Effector memory CD4-positive, alpha-beta T cell (primary cell): Measurements from ENCODE around the gene THADA.
"Not testable (repeated sequence)": the region's sequence is repeated elsewhere in the genome, so short reads cannot be mapped to it uniquely, and the experiment has no call there.

Experiments used
- DNase-seq, 3 donors: peaks; one replicate each; pipeline ENCODE4 v3.0.0-alpha.2; 2020
- H3K27ac ChIP-seq: 2 replicates; pipeline ENCODE4 v1.7.0; 2013; ENCODE audit warnings: mild to moderate bottlenecking, low read length, moderate library complexity; ENCODE audit not compliant: insufficient read depth, poor library complexity, severe bottlenecking
- H3K27me3 ChIP-seq: replicated peaks from 2 replicates; pipeline ENCODE4 v1.7.0; 2013; ENCODE audit warnings: mild to moderate bottlenecking, low read length; ENCODE audit not compliant: insufficient read depth, control insufficient read depth, poor library complexity, severe bottlenecking
- H3K36me3 ChIP-seq: 2 replicates; pipeline ENCODE4 v1.7.0; 2013; ENCODE audit warnings: mild to moderate bottlenecking, low read length, moderate library complexity; ENCODE audit not compliant: control insufficient read depth, insufficient read depth
- H3K4me1 ChIP-seq: 2 replicates; pipeline ENCODE4 v1.7.0; 2013; ENCODE audit warnings: low read length, mild to moderate bottlenecking; ENCODE audit not compliant: control insufficient read depth, insufficient read depth, poor library complexity, severe bottlenecking
- H3K4me3 ChIP-seq: 2 replicates; pipeline ENCODE4 v1.7.0; 2013; ENCODE audit warnings: low read length, low read depth, mild to moderate bottlenecking; ENCODE audit not compliant: insufficient read depth, poor library complexity, severe bottlenecking
- H3K9me3 ChIP-seq: 2 replicates; pipeline ENCODE4 v1.7.0; 2013; ENCODE audit warnings: mild to moderate bottlenecking, low read length, moderate library complexity; ENCODE audit not compliant: control insufficient read depth

Gene THADA

DNA sequence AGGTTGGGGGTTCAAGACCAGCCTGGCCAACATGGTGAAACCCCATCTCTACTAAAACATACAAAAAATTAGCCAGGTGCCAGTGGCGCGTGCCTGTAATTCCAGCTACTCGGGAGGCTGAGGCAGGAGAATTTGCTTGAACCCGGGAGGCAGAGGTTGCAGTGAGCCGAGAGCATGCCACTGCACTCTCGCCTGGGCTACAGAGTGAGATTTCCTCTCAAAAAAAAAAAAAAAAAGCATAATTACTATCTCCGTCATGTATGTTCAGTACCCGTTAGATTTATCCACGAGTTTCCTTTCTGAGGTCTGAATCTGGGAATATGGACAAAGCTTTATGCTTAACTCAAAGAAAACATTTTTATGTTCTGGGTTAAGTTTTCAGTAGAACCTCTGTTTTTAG lies 209.2 kb downstream of the THADA start:
- H3K9me3 ChIP-seq, H3K4me3 ChIP-seq, H3K27ac ChIP-seq, H3K4me1 ChIP-seq, DNase-seq, H3K27me3 ChIP-seq, H3K36me3 ChIP-seq: not testable (repeated sequence)

DNA sequence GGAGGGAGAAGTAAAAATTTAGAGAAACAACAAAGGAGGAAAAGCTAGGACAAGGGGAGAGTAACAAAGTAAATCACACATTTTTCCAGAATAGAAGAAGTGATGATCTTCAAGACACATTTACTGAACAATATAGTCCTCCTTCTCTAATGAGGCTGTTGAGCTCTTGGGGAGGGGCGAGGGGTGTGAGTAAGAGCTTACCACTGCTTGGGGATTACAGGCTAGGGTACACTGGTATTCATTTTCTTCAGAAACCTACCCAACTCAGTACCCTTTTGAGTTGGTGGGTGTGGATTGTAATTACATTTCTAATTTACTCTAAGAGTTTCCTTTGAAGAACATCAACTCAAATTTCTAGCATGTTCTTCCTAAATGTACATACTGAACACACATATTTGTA lies 211.7 kb downstream of the THADA start:
- H3K9me3 ChIP-seq: no peaks in the 10 kb centered on the region
- H3K36me3 ChIP-seq: no peaks in the 10 kb centered on the region
- no peak overlapping the region for H3K27ac ChIP-seq
- no peaks in the 10 kb centered on the region for H3K4me1 ChIP-seq
- H3K4me3 ChIP-seq: no peak overlapping the region
- no peaks in the 10 kb centered on the region for H3K27me3 ChIP-seq
- DNase-seq: no peak

DNA sequence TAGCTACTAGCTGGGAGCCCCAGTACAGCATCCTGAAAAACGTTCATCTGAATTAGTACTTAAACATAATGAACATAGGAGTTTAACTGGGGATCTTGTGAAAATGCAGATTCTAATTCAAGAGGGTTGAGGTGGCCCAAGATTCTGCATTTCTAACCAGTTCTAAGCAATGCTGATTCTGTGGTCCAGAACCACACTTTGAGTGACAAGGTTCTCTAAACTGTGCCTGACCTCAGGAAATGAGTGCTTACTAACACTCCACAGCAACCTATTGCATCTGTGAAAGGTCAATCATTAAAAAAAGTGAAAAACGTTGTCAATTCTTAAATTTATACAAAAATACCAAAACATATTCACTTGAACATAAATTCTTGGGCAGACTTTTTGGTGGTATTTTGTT lies 212.3 kb downstream of the THADA start:
- H3K4me1 ChIP-seq: no peaks in the 10 kb centered on the region
- no peak overlapping the region for H3K27ac ChIP-seq
- H3K27me3 ChIP-seq: no peaks in the 10 kb centered on the region
- H3K9me3 ChIP-seq: no peaks in the 10 kb centered on the region
- no peak overlapping the region for H3K4me3 ChIP-seq
- H3K36me3 ChIP-seq: no peaks in the 10 kb centered on the region
- no peak for DNase-seq

DNA sequence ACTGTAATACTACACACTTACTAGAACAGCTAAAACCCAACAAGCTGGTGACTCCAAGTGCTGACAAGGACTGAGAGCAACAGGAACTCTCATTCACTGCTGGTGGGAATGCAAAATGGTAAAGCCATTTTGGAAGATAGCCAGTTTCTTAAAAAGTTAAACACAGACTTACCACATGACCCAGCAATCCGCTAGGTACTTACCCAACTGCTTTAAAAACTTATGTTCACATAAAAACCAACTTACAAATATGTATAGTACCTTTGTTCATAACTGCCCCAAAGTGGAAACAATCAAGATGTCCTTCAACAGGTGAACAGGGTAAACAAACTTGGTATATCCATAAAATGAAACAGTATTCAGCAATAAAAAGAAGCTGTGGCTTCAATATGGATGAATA lies 216.3 kb downstream of the THADA start:
- DNase-seq: no peak
- Histone ChIP-seq H3K27me3 (no peaks in the 10 kb centered on the region), H3K4me3 (no peak overlapping the region), H3K4me1 (no peaks in the 10 kb centered on the region), H3K9me3 (no peaks in the 10 kb centered on the region), H3K36me3 (no peaks in the 10 kb centered on the region), H3K27ac (no peak overlapping the region)

DNA sequence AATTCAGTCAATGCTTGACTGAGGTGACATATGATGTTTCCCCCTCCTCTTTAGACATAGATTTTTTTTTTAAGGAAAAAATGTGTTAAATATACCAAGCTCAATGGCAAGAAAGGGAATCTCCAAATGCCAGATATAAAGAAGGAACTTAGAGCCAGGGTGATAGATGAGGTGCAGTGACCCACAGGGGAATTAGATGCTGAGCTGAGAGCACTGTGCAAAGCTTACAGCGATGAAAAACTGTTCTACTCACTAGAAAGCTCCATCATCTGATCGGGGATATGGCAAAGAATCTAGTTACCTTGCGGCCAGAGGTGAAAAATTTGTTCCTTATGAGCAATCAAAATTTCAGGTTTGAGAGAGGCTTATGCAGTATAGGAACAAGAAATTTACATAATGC lies 218.5 kb downstream of the THADA start:
- Histone ChIP-seq H3K4me3 (no peak overlapping the region), H3K9me3 (no peaks in the 10 kb centered on the region), H3K4me1 (no peaks in the 10 kb centered on the region), H3K27ac (no peak overlapping the region), H3K27me3 (no peaks in the 10 kb centered on the region), H3K36me3 (no peaks in the 10 kb centered on the region)
- no peak for DNase-seq

DNA sequence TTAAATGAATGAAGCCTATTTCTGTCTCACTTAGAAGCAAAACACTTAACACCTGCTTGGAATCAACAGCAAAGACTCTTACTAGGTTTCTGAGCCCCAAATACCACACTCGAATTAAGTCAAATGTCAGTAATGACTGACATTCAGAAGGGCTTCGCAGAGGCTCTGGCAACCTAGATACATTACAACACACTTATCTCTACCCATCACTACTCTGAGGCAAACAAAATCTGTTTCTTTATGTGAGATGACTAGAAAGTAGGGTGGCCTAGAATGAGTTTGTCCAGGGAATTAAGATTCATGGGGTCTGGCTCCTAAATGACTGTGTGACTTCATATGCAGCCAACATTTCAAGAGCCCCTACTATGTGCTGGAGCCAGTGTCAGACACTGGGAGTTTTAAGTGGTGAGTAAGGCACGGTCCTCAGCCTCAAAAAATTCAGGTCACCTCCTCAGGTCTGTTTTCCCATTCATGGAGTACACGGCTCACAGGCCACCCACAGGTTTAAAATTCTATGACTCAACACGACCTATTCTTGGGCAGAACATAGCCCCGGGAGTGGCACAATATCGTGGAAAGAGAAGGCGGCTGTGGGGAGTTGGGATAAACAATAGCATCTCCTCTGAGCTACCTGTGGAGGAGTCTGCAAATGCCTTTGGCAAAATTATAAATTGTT lies 219.2 kb downstream of the THADA start:
- no peaks in the 10 kb centered on the region for H3K27me3 ChIP-seq
- no peaks in the 10 kb centered on the region for H3K4me1 ChIP-seq
- H3K36me3 ChIP-seq: no peaks in the 10 kb centered on the region
- H3K4me3 ChIP-seq: no peak overlapping the region
- H3K9me3 ChIP-seq: no peaks in the 10 kb centered on the region
- DNase-seq: no peak
- no peak overlapping the region for H3K27ac ChIP-seq

DNA sequence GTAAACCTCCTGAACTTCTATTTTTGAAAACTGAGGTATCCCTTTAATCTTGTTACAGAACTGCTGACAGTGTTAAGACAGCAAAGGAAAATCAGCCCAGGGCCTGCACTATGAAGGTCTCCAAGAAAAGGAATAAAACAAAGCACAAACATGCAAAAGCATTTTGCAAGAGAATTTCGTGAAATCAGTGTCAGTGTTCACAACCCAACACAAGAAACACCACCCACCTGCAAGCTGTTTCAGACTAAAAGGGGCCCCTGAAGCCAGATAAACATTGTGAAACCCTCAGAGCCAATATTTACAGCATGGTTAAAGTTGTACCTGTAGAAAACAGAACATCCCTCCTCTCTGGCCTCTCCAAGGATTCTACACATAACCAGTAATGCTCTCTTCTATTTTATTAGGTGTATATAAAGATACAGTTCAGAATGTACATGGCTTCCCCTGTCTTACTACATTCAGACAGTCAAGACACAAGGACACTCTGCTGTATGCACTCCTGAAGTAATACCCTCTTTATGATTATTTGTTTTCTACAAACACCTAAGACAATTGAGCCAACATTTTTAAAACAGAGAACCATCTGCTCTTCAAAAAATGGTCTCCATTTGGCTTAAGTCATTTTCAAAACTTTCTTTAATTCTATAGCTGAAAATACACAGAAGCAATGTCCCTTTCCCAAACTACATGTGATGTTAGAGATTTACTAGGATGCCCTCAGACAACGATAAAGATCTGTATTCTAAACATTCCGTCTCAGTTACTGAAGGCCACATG lies 219.9 kb downstream of the THADA start:
- H3K9me3 ChIP-seq: no peaks in the 10 kb centered on the region
- H3K27ac ChIP-seq: no peak overlapping the region
- H3K4me3 ChIP-seq: no peak overlapping the region
- H3K36me3 ChIP-seq: no peaks in the 10 kb centered on the region
- no peaks in the 10 kb centered on the region for H3K4me1 ChIP-seq
- DNase-seq: no peak
- H3K27me3 ChIP-seq: no peaks in the 10 kb centered on the region

DNA sequence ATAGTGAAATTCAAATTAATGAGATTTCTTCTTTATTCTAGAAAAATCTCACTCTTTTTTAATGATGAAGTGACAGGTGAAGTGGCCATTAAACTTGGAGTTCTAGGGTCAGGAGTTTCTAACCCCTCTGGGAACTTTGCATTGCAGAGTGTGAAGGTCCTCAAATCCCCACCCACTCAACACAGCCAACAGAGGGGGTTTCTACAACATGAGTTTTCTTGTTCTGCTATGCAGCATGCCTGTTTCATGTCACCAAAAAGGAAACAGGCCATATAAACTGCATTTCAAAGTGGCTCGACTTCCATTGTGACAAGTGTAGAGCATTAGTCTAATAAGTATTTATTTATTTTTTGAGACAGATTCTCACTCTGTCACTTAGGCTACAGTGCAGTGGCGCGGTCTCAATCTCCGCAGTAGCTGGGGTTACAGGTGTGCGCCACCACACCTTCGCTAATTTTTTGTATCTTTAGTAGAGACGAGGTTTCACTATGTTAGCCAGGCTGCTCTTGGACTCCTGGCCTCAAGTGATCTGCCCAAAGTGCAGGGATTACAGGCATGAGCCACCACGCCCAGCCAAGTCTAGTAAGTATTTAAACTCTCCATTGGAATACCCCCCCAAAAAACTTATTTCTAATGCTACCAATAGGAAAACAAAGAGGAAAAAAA lies 223.3 kb downstream of the THADA start:
- no peak for DNase-seq
- H3K4me1 ChIP-seq: no peaks in the 10 kb centered on the region
- H3K4me3 ChIP-seq: no peak overlapping the region
- H3K27ac ChIP-seq: no peak overlapping the region
- H3K9me3 ChIP-seq: no peaks in the 10 kb centered on the region
- no peaks in the 10 kb centered on the region for H3K27me3 ChIP-seq
- H3K36me3 ChIP-seq: no peaks in the 10 kb centered on the region

DNA sequence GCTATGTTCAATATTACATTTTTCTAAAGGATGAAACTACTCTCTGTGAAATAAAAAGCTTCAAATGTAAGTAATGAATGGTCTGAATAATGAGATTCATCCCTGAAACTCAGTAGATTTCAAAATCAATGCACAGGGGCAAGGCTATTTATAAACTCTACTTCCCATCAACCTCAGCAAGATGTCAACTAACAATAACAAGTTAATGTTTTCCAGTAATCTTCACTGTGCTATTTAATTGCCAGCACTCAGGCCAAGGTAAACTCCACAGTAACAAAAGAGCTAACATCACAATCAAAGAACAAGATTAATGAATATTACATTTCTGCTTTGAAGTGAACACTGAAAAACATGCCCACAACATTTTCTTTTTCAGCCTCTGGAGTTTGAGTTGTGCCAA lies 225.1 kb downstream of the THADA start:
- Histone ChIP-seq H3K27ac (no peak overlapping the region), H3K4me3 (no peak overlapping the region), H3K27me3 (no peaks in the 10 kb centered on the region), H3K36me3 (no peaks in the 10 kb centered on the region), H3K9me3 (no peaks in the 10 kb centered on the region), H3K4me1 (no peaks in the 10 kb centered on the region)
- DNase-seq: no peak

DNA sequence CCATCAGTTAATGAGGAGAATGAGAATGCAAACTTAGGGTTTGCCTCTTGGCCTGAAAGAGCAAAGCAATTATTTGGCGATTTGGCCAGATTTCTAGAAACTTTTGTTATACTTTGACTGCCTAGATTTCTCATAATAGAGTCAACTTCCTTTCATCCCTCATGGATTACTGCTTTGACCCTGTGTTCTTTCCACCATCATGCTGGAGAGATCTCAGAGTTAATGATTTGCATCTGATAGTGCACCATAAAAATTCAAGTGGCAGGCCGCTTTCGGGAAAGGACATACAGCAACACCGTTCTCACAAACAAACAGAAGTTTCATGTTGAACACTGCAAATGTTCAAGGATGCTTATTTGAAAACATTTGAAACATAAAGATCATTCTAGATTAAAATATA lies 225.7 kb downstream of the THADA start:
- no peaks in the 10 kb centered on the region for H3K9me3 ChIP-seq
- no peak for DNase-seq
- H3K4me3 ChIP-seq: no peak overlapping the region
- H3K27me3 ChIP-seq: no peaks in the 10 kb centered on the region
- H3K36me3 ChIP-seq: no peaks in the 10 kb centered on the region
- H3K4me1 ChIP-seq: no peaks in the 10 kb centered on the region
- H3K27ac ChIP-seq: no peak overlapping the region
